GM19395 (cell line): Measurements from ENCODE around the gene AMN.
"Not testable (repeated sequence)": the region's sequence is repeated elsewhere in the genome, so short reads cannot be mapped to it uniquely, and the experiment has no call there.

Experiments
- ATAC-seq: cut with Tn5 transposase; IDR thresholded peaks from one replicate; pipeline ENCODE4 v1.9.1; 2021; ENCODE audit warnings: mild to moderate bottlenecking, moderate library complexity; ENCODE audit not compliant: unreplicated experiment

Gene AMN

DNA sequence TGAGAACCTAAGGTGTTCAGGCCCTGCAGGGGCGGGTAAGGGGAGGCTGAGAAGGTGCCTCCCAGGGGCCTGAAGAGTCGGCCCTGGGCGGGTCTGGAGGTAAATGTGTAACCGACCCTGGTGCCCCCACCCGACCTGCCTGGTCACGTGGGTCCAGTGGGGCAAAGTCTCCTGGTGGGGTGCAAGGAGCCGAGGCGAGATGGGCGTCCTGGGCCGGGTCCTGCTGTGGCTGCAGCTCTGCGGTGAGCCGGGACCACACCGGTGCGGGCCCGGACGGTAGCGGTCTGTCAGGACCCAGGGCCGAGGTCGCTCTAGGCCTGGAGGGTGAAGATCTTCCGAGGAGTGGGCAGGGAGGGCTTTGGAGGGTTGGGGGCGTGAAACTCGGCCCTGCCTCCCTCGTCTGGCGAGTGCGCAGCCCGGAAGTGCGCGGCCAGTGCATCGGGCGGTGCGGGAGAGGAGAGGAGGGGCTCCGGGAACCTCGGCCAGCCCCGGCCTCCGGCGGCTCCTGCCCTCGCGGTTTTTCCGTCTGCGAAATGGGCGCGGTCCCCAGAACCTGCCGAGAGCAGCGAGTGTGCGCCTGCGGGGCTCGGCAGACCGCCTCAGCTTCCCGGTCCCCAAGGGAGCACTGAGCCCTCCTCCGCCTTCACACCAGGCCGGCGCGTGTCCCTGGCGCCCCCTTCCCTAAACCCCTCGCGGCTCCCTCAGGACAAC lies at the start of gene AMN:
Gene AMN (plus strand): TSS at position 174 of the 711 bp plus-strand sequence. CDS start 26 bp downstream, at position 200.
- no peak for ATAC-seq

DNA sequence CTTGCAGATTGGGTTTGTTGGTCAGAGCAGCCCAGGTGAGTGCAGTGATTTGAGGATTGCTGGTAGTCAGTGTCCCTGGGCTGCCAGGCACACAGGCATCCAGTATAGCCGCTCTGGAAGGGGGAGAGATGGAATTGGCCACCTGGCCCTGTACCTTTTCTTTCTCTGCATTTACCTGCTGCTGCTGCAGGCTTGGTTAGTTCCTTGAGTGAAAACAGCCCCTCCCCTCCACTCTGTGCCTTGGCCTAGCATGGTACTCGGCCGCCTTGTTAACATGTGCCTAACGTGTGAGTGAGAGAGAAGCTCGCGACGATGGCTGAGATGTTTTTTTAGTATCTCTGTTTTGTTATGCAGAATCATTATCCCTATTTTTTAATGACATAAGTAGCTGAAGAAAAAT lies 49.3 kb upstream of the AMN start:
- no peak for ATAC-seq

DNA sequence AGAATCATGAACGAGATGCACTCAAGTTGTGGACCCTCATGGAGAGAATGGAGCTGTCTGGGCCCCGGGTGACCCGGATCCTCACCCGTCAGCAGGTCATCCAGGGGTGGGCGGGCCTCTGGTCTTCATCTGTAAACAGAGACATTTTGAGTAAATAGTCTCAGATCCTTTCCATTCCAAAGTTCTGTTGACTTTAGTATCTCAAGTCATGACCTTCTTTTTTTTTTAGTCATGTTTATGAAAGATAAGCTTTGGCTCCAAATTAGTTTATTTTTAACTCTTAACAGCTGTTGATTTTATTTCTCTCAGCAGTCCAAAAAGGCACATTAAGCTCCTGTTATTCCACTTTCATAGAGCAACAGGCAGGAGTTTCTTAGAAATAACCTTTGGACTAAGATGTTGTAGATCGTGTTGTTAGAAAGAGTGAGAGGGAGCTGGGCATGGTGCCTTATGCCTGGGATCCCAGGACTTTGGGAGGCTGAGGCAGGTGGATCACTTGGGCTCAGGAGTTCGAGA lies 48.9 kb upstream of the AMN start:
- no peak for ATAC-seq

DNA sequence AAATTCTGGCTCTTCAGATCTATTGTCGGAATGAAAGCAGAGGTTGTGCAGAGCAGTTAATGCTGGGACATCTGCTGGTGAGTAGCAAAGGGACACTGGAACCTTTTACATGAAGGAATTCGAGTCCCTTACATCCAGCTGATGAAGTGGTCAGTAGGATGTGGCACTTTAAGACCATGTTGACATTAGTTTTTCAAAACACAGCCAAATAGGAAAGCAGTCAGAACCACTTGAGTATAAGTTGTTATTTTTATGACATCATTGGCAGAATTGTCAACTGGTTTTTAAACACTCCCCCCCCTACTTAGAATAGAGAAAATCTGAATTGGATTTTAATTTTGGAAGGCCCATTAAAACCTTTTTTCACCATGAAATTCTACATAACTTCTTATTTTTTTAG lies 46.8 kb upstream of the AMN start:
- no peak for ATAC-seq

DNA sequence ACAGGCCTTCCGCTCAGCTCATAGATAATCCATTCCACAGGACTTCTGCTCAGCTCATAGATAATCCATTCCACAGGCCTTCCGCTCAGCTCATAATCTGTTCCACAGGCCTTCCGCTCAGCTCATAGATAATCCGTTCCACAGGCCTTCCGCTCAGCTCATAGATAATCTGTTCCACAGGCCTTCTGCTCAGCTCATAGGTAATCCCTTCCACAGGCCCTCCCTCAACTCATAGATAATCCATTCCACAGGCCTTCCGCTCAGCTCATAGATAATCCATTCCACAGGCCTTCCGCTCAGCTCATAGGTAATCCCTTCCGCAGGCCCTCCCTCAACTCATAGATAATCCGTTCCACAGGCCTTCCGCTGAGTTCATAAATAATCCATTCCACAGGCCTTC lies 45.0 kb upstream of the AMN start:
- ATAC-seq: not testable (repeated sequence)

DNA sequence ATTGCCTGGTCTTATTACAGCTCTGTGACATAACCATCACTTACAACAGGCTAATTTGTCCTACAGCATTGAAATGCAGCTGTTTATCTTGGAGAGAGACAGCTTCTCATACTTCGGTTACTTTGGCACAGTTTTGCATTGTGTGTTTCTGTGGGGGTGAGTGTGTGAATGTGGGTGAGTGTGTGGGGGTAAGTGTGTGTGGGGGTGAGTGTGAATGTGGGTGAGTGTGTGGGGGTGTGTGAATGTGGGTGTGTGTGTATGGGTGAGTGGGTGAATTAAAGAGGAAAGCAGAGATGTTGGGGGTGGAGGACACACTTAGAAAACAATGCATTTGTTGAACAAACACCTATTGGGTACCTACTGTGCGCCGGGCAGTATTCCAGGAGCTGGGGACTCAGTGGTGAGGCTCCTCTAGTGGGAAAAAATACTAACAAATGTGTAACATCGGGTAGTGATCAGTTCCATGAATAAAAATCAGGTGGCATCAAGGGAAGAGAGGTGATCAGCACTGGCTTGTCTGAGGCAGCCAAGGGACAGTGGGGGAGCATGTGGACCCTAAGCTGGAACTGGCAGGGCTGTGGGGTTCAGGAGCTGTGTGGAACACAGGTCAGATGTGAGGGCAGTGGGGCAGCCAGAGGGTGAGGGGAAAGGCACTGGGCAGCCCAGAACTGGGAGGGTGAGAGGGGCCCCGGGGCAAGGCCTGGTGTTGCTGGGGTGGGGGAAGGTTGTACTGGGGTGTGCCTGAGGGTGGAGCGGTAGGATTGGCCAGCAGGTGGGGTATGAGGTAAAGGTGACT lies 44.1 kb upstream of the AMN start:
- no peak for ATAC-seq

DNA sequence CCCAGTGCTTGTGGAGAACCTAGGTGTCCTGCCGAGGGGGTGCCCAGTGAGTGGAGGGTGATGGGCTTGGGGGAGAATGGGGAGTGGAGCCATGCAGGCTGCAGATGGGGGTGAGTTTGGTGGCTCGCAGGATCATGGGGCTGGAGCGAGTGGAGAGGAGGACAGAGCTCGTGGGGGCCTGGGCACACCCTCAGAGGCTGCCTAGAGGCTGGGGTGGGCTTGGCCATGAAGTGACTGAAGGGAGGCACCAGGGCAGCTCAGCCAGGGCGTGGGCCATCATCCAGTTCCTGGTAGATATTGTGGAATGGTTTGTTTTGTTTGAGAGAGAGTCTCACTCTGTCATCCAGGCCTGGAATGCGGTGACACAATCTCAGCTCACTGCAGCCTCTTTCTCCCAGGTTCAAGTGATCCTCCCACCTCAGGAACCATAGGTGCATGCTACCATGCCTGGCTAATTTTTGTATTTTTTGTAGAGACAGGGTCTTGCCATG lies 43.4 kb upstream of the AMN start:
- ATAC-seq: no peak

DNA sequence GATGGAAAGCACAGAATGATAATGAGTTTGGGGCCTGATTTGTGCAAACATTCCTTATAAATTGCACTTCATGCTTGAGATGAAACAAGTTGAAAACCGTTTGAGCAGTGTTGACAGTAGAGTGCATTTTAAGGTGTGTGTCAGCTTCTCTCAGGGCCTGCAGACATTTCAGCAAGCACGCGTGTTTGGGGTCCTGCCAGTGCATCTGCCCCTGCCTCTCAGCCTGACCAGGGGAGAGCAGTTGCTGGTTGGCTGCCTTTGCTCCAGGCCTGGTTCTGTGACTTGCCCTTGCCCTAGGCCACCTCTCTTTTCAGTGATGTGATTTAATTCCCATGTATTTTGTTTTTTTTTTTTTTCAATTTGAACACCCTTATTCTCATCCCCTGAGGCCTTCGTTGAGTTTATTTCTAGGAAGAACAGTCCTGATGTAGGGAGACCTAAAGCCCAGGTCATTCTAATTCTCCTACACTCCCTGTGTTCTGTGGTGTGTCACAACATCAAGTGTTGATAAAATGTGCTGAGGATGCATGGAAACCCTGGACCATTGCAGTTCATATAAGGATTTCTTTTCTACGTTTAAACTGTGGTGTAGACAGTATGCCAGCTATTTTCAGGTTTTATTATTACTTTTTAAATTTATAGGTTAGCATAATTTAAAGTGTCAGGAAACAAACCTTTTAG lies 40.1 kb upstream of the AMN start:
- ATAC-seq: no peak

DNA sequence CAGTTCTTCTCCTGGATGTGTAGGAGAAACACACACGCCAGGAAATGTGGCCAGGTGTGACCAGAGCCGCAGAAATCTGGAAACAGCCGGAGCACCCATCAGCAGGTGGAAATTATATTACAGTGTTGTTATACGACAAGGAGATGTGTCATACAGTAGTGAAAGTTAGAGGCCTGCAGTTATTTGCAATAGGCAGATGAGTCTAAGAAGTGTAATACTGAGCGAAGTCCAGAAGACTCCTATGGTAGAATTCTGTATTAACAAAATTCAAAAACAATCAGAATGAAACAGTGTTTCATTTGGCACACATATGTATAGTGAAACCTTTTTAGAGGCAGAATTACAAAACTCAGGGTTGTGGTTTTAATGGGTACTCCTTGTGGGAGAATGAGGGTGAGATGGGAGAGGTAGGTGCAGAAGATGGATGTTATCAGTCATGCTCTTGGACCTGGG lies 39.3 kb upstream of the AMN start:
- ATAC-seq: no peak

DNA sequence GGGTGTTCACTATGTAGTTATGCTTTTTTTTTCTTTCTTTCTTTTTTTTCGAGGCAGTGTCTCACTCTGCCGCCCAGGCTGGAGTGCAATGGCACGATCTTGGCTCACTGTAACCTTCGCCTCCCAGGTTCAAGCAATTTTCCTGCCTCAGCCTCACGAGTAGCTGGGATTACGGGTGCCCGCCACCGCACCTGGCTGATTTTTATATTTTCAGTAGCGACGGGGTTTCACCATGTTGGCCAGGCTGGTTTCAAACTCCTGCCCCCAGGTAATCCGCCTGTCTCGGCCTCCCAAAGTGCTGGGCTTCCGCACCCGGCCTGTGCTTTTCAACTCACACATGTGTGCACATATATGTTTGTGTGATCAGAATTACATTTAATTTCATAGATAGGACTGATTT lies 38.9 kb upstream of the AMN start:
- no peak for ATAC-seq

DNA sequence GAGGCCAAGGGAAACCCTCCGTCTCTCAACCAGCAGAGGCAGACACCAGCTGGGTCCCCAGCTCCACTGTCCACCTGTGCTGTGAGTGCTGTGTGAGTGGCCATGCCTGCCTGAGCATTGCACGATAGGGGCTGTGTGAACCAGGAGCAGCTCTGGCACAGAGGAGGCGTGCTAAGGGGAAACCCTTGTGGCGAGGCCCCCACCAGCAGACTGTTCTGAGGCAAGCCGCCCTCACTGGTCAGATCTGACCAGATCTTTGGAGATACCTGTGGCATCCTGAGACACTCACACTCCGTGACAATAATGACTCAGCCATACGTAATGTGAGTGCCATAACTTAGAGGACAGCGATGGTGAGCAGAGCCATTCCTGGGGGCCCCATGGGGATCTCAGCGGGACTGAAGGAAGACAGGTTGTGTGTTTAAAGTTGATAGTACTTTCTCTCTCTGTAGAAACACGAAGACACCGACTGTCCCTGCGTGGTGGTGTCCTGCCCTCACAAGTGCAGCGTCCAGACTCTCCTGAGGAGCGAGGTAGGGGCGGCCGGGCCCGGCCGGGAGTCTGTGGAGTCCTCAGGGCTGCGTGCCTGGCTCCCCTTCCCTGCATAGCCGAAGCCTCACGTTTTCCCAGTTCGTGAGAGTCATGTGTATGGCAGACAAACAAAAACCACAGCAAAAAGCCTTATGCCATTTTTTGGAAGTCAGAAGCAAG lies 36.6 kb upstream of the AMN start:
- ATAC-seq: no peak

DNA sequence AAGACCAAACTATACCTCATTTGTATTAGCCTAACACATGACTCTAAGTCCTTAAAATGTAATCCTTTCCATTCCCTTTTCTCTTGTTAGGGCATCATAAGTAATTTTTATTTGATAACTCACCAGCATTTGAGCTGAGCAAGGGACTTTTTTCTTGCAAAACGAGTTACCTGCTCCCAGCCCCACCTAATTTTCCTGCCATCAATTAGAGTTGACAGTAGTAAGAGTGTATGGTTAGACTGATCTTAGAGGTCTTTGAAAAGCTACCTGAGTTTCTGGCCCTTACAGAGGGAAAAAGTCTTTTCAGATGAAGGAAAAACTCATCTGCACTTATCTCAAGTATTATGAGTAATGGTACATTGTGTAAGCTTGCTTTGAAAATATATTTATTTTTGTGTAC lies 33.7 kb upstream of the AMN start:
- no peak for ATAC-seq

DNA sequence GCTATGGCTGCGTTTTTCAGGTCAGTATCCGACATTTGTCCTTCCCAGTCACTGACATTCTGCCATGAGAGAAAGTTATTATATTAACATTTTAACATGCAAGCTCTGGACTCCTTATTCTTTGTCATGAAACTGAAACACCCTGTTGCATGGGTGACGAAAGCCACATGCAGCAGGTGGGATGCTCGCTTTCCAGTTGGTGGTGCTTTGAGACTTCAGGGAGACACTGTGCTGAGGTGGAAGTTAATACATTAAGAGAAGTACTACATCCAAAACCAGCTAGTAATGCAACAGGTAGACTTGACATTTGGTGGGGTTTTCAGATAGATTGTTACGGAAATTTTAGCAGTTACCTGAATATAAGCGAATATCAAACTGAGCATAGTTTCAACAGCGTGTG lies 32.8 kb upstream of the AMN start:
- ATAC-seq: no peak

DNA sequence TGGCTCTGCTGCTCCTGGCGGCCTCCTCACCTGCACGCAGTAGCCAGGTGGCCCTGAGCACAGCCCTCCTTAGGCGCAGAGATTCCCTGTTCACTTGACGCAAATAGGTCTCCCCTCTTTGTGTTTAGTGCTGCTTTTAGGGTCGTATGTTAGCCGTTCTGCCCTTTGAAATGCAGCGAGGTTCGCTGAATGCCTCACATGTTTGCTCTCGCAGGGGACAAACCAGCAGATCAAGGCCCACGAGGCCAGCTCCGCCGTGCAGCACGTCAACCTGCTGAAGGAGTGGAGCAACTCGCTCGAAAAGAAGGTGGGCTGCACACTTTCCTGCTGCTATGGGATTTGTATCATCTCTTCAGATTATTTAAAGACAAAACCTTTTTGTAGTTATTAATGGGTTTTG lies 31.4 kb upstream of the AMN start:
- ATAC-seq: no peak

DNA sequence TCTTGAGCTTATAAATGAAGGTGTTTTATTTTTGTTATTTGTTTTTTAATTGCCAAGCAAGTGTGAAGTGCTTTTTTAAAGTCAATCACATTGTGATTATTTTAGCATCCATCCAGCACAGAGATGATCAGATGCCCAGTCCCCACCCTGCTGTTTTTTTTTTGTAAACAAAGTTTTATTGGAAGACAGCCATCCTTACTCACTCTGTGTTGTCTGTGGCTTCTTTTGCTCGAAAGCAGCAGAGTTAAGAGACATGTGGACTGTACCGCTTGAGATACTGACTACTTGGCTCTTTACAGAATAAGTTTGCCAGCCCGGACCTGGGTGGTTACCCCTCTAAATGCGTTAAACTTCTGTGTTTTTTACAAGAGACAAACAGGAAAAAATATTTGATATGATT lies 30.9 kb upstream of the AMN start:
- ATAC-seq: no peak

DNA sequence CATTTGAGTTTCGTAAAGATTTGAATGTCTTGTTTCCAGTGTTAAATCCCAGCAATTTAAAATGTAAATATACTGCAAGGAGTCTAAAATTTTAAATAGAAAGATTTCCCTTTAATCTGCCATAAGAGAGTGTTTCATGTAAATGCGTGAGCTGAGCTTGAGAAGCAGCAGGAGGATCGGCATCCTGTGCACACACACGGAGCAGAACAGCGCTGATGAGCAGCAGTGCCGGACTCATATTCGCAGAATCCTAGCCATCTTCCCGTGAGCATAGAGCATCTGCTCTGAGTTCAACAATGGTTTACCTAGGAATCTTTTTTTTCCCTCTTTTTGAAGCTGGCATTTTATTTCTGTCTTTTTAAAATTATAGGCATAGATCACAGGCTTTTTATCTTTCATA lies 29.8 kb upstream of the AMN start:
- ATAC-seq: no peak

DNA sequence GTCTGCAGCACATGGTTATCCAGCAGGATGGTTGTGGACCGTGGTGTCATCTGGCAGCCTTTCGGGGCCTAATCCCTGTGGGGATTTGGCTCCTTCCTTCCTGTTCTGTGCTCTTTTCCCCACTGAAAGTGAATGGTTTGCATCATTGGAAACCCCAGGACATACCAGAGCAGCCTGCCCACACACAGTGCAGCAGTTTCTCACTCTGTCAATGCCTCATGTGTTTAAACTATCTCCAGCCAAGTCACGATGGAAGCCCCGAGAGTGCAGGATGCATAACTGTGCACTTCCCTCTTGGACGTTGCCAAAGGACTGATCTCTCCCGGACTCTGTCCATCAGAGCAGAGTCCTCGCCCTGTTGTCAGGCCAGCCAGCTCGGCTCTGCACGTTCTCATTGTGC lies 29.0 kb upstream of the AMN start:
- ATAC-seq: no peak

DNA sequence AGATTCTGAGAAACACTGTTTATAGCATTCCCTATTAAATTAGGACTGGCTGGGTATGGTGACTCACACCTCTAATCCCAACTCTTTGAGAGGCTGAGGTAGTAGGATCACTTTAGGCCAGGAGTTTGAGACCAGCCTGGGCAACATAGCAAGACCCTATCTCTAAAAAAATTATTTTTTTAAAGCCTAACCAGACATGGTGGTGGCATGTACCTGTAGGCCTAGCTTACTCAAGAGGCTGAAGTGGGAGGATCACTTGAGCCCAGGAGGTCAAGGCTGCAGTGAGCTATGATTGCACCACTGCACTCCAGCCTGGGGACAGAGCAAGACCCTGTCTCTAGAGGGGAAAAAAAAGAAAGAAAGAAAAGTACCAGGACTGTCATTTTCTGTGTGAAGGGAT lies 25.7 kb upstream of the AMN start:
- ATAC-seq: not testable (repeated sequence)

DNA sequence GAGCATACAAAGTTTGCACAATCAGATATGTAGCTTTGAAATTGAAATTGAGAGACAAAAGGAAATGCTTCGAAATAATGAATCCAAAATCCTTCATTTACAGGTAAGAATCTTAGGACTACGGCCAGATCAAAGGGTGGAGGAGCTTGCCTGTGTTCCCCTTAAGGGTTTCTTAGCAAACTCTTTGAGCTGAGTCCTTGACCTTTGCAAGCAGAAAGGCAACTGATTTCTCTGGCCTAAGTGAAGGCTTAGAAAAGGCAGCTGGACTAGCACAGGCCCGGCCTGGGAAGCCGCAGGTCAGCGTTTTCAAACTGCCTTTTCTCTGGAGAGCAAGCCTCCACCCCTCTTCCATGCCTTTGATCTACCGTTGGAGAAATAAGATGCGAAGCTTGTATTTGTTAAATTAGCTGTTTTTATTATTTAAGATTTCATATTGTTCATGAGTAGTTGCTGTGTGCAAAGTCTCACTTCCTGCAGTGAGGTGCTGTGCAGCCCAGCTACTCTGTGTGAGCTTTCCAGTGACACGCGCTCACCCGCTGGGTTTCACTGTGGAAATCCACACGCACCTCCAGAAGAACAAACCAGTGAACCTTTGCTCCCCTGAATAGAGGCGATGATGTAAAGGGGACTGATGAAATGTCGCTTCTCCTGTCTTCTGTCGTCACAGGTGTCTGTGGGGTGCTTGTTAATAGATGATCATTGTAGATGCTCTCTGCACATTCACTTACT lies 25.0 kb upstream of the AMN start:
- ATAC-seq: no peak

DNA sequence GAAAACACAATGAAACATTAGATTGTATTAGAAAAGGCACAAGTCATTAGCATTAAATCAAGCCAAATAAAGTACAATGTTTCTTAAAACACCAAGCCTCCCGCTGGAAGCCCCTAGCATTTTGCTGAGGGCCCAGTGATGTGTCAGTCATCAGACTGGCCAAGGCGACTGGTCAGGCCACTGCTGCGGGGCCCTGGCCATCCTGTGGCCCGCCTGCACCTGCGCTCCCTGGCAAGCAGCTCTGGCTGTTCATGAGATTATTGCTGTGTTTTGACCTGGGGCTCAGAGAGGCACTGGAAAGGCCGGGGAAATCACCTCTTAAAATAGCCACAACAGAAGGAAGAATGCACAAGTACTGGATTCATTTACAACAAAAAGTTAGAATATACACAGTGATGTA lies 24.2 kb upstream of the AMN start:
- no peak for ATAC-seq
